ENCODE data around the gene PTGFRN. TPM values are rescaled to one million over a fixed set of nuclear protein-coding genes. Genes with fewer than 3 reads are reported as not detected.
A peak's percentile ranks its signal among the peaks of the same experiment; 100 is the strongest.

The PTGFRN gene
- total RNA-seq, 1 donor from 2014 or later = 38.0 TPM

DNA sequence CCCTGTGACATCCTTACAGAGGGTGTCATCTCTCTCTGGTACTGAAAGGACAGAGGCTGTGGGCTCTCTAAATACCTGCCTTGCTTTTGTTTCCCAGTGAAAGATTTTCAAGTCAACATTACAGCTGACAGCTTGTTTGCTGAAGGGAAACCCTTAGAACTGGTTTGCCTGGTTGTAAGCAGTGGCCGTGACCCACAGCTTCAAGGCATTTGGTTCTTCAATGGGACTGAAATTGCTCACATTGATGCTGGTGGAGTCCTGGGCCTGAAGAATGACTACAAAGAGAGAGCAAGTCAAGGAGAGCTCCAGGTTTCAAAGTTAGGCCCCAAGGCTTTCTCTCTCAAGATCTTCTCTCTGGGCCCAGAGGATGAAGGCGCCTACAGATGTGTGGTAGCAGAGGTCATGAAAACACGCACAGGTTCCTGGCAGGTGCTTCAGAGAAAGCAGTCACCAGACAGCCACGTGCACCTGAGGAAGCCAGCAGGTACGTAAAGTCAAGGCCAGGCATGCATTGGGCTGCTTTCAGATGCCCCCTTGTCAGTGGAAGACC lies 103.7 kb downstream of the PTGFRN start:
- Mint-ChIP-seq H3K27ac (no peak overlapping the region), H3K9me3 (no peaks in the 10 kb centered on the region), H3K36me3 (ENCODE audit: low read depth) (peaks cover 3% of the 10 kb centered on the region), H3K4me3 (no peak overlapping the region), H3K27me3 (ENCODE audit: insufficient read depth) (no peaks in the 10 kb centered on the region), H3K4me1 (ENCODE audit: low read depth) (peaks cover 58% of the 10 kb centered on the region)
- DNase-seq (ENCODE audit: low spot score) = no peak
- intact Hi-C loops (cut with micrococcal nuclease) = no loop called here

DNA sequence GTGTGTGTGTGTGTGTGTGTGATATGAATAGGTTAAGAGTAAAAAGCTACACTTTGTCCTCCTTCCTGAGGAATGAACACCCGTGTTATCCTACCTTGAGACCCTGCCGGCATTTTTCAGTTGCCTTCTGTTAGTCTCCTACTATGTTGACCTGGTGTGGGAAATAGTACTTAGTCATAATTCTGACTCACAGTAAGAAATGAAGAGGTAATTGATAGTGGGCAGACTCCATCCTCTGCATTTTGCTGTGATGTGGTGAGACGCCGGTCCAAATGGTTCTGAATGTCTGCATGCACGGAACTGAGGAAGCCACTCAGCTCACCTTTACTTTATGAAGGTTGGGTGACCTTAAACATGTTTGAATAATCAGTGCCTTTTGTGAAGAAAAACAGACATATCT lies 104.5 kb downstream of the PTGFRN start:
- no peaks in the 10 kb centered on the region for H3K9me3 Mint-ChIP-seq
- peaks cover 53% of the 10 kb centered on the region for H3K4me1 Mint-ChIP-seq (ENCODE audit: low read depth)
- DNase-seq (ENCODE audit: low spot score) = no peak
- no peaks in the 10 kb centered on the region for H3K36me3 Mint-ChIP-seq (ENCODE audit: low read depth)
- intact Hi-C loops (cut with micrococcal nuclease) = loop anchor here (2.0 kb wide), 1 partner anchor 13 kb away; the partner anchor contains the start of gene CD101
- H3K4me3 Mint-ChIP-seq = no peak overlapping the region
- no peak overlapping the region for H3K27ac Mint-ChIP-seq
- no peaks in the 10 kb centered on the region for H3K27me3 Mint-ChIP-seq (ENCODE audit: insufficient read depth)

- H3K9me3 Mint-ChIP-seq = no peaks in the 10 kb centered on the region
- H3K4me1 Mint-ChIP-seq (ENCODE audit: low read depth) = peaks cover 46% of the 10 kb centered on the region
- peaks cover 3% of the 10 kb centered on the region for H3K36me3 Mint-ChIP-seq (ENCODE audit: low read depth)
- no peak overlapping the region for H3K4me3 Mint-ChIP-seq
- intact Hi-C loops (cut with micrococcal nuclease) = loop anchor here (2.0 kb wide), 1 partner anchor 15 kb away; the partner anchor contains the start of gene CD101
- no peak for DNase-seq (ENCODE audit: low spot score)
- H3K27ac Mint-ChIP-seq = no peak overlapping the region
- H3K27me3 Mint-ChIP-seq (ENCODE audit: insufficient read depth) = no peaks in the 10 kb centered on the region
These were observed 106.0 kb downstream of the PTGFRN start for GRCh38 chr1:117015724-117016123.

DNA sequence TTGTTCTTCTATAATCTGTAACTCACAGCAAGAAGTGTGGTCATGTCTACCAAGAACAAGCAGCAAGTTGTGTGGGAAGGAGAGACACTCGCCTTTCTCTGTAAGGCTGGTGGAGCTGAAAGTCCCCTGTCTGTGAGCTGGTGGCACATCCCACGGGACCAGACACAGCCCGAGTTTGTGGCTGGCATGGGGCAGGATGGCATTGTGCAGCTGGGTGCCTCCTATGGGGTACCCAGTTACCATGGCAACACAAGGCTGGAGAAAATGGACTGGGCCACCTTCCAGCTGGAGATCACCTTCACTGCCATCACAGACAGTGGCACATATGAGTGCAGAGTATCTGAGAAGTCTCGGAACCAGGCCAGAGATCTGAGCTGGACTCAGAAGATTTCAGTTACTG lies 107.3 kb downstream of the PTGFRN start:
- no peaks in the 10 kb centered on the region for H3K9me3 Mint-ChIP-seq

GRCh38 chr1:117017648-117018047 lies 107.9 kb downstream of the PTGFRN start:
- peaks cover 46% of the 10 kb centered on the region for H3K4me1 Mint-ChIP-seq (ENCODE audit: low read depth)
- intact Hi-C loops (cut with micrococcal nuclease) = no loop called here

More for the DNA sequence above, 107.3 kb downstream of the PTGFRN start:
- no peak overlapping the region for H3K4me3 Mint-ChIP-seq
- peaks cover 3% of the 10 kb centered on the region for H3K36me3 Mint-ChIP-seq (ENCODE audit: low read depth)
- H3K27me3 Mint-ChIP-seq (ENCODE audit: insufficient read depth) = no peaks in the 10 kb centered on the region
- H3K27ac Mint-ChIP-seq = no peak overlapping the region
- peaks cover 46% of the 10 kb centered on the region for H3K4me1 Mint-ChIP-seq (ENCODE audit: low read depth)
- no peak for DNase-seq (ENCODE audit: low spot score)
- intact Hi-C loops (cut with micrococcal nuclease) = no loop called here

GRCh38 chr1:117020526-117021156 lies 110.9 kb downstream of the PTGFRN start:
- intact Hi-C loops (cut with micrococcal nuclease) = no loop called here
- DNase-seq (ENCODE audit: low spot score) = no peak
- no peak overlapping the region for H3K27ac Mint-ChIP-seq
- no peak overlapping the region for H3K4me3 Mint-ChIP-seq
- peaks cover 3% of the 10 kb centered on the region for H3K27me3 Mint-ChIP-seq (ENCODE audit: insufficient read depth)
- peaks cover 24% of the 10 kb centered on the region for H3K4me1 Mint-ChIP-seq (ENCODE audit: low read depth)
- H3K9me3 Mint-ChIP-seq = no peaks in the 10 kb centered on the region
- H3K36me3 Mint-ChIP-seq (ENCODE audit: low read depth) = peaks cover 3% of the 10 kb centered on the region

More at GRCh38 chr1:117017648-117018047, 107.9 kb downstream of the PTGFRN start:
- no peaks in the 10 kb centered on the region for H3K27me3 Mint-ChIP-seq (ENCODE audit: insufficient read depth)
- DNase-seq (ENCODE audit: low spot score) = no peak
- H3K27ac Mint-ChIP-seq = no peak overlapping the region
- no peak overlapping the region for H3K4me3 Mint-ChIP-seq
- peaks cover 3% of the 10 kb centered on the region for H3K36me3 Mint-ChIP-seq (ENCODE audit: low read depth)
- H3K9me3 Mint-ChIP-seq = no peaks in the 10 kb centered on the region

- intact Hi-C loops (cut with micrococcal nuclease) = no loop called here
- H3K4me3 Mint-ChIP-seq = no peak overlapping the region
- DNase-seq (ENCODE audit: low spot score) = no peak
- H3K27me3 Mint-ChIP-seq (ENCODE audit: insufficient read depth) = peaks cover 3% of the 10 kb centered on the region
- H3K27ac Mint-ChIP-seq = no peak overlapping the region
- peaks cover 12% of the 10 kb centered on the region for H3K4me1 Mint-ChIP-seq (ENCODE audit: low read depth)
- peaks cover 3% of the 10 kb centered on the region for H3K36me3 Mint-ChIP-seq (ENCODE audit: low read depth)
- H3K9me3 Mint-ChIP-seq = no peaks in the 10 kb centered on the region
These were observed 112.4 kb downstream of the PTGFRN start for GRCh38 chr1:117022114-117022513.

- Mint-ChIP-seq H3K4me1 (ENCODE audit: low read depth) (peaks cover 5% of the 10 kb centered on the region), H3K4me3 (no peak overlapping the region), H3K27ac (no peak overlapping the region), H3K27me3 (ENCODE audit: insufficient read depth) (peaks cover 3% of the 10 kb centered on the region), H3K9me3 (no peaks in the 10 kb centered on the region), H3K36me3 (ENCODE audit: low read depth) (no peaks in the 10 kb centered on the region)
- no peak for DNase-seq (ENCODE audit: low spot score)
- intact Hi-C loops (cut with micrococcal nuclease) = no loop called here
These were observed 115.9 kb downstream of the PTGFRN start for GRCh38 chr1:117025568-117025967.

DNA sequence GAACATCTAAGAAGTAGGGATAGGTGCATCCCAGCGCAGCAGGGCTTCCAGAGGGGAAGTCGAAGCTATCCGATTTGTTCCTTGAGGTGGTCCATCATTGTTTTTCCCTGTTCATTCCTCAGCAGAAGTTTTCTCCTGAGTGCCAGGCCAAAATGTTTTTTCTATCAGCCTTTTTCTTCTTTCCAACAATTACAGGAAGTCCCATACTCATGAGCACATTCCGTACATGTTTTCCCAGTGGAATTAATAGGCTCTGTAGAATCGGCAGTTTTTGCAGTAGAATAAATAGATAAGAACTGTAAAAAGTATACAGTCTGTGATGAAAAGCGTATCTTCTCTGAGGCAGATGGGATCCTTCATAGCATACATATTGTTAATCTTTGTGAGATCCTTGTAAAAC lies 116.6 kb downstream of the PTGFRN start:
- DNase-seq (ENCODE audit: low spot score) = no peak
- no peaks in the 10 kb centered on the region for H3K9me3 Mint-ChIP-seq
- H3K36me3 Mint-ChIP-seq (ENCODE audit: low read depth) = no peaks in the 10 kb centered on the region
- peaks cover 3% of the 10 kb centered on the region for H3K27me3 Mint-ChIP-seq (ENCODE audit: insufficient read depth)
- intact Hi-C loops (cut with micrococcal nuclease) = no loop called here
- H3K4me3 Mint-ChIP-seq = no peak overlapping the region
- no peak overlapping the region for H3K27ac Mint-ChIP-seq
- peaks cover 5% of the 10 kb centered on the region for H3K4me1 Mint-ChIP-seq (ENCODE audit: low read depth)

DNA sequence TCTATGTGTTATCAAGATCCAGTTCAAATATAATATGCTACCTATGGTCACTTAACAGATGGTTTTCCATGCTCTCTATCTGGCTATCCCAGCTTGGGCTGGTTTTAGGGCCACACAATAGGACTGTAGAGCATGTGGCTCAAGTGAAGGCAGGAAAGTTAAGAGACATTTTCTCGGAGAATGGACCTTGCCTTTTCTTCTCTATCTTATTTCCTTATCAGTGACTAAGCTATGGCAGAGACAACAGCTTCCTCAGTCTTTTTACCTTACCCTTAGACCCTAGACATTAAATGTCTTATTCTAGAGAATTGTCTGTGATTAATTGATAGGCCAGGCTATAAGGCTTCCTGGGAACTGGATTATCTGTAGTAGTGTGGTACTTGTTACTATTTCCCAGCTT lies 120.0 kb downstream of the PTGFRN start:
- H3K27me3 Mint-ChIP-seq (ENCODE audit: insufficient read depth) = no peaks in the 10 kb centered on the region

DNA sequence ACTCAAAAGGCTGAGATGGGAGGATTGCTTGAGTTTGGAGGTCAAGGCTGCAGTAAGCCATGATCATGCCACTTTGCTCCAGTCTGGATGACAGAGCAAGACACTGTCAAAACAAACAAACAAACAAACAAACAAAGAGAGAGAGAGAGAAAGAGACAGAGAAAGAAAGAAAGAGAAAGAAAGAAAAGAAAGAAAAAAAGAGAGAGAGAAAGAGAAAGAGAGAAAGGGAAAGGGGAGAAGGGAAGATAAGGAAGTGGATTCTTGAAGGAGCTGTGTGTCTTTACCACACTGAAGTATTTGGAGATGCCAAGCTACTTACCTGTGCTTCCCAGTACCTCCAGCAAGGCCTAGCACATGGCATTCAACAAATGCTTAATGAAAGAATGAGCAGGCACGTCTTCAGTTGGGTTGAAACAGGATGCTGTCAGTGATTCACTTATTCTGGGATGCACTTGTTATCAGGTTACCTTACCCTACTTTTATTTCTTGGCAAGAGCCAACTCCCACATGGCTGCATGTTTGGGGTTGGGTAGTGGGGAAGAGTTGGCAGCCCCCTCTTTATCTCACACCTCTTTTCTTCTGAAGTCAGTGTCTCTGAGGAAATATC lies 120.7 kb downstream of the PTGFRN start:
- Mint-ChIP-seq H3K27me3 (ENCODE audit: insufficient read depth) (no peaks in the 10 kb centered on the region), H3K4me1 (ENCODE audit: low read depth) (peaks cover 5% of the 10 kb centered on the region), H3K36me3 (ENCODE audit: low read depth) (no peaks in the 10 kb centered on the region), H3K9me3 (no peaks in the 10 kb centered on the region), H3K27ac (peak overlapping the region; percentile 41), H3K4me3 (no peak overlapping the region)
- intact Hi-C loops (cut with micrococcal nuclease) = no loop called here
- no peak for DNase-seq (ENCODE audit: low spot score)

More for the DNA sequence above, 120.0 kb downstream of the PTGFRN start:
- Mint-ChIP-seq H3K27ac (no peak overlapping the region), H3K9me3 (no peaks in the 10 kb centered on the region), H3K36me3 (ENCODE audit: low read depth) (no peaks in the 10 kb centered on the region), H3K4me3 (no peak overlapping the region), H3K4me1 (ENCODE audit: low read depth) (peaks cover 5% of the 10 kb centered on the region)
- no peak for DNase-seq (ENCODE audit: low spot score)
- intact Hi-C loops (cut with micrococcal nuclease) = no loop called here

- no peak overlapping the region for H3K4me3 Mint-ChIP-seq
- H3K9me3 Mint-ChIP-seq = no peaks in the 10 kb centered on the region
- H3K27me3 Mint-ChIP-seq (ENCODE audit: insufficient read depth) = no peaks in the 10 kb centered on the region
- H3K4me1 Mint-ChIP-seq (ENCODE audit: low read depth) = peaks cover 5% of the 10 kb centered on the region
- DNase-seq (ENCODE audit: low spot score) = no peak
- H3K36me3 Mint-ChIP-seq (ENCODE audit: low read depth) = no peaks in the 10 kb centered on the region
- no peak overlapping the region for H3K27ac Mint-ChIP-seq
- intact Hi-C loops (cut with micrococcal nuclease) = no loop called here
These were observed 122.5 kb downstream of the PTGFRN start for GRCh38 chr1:117032266-117032665.

DNA sequence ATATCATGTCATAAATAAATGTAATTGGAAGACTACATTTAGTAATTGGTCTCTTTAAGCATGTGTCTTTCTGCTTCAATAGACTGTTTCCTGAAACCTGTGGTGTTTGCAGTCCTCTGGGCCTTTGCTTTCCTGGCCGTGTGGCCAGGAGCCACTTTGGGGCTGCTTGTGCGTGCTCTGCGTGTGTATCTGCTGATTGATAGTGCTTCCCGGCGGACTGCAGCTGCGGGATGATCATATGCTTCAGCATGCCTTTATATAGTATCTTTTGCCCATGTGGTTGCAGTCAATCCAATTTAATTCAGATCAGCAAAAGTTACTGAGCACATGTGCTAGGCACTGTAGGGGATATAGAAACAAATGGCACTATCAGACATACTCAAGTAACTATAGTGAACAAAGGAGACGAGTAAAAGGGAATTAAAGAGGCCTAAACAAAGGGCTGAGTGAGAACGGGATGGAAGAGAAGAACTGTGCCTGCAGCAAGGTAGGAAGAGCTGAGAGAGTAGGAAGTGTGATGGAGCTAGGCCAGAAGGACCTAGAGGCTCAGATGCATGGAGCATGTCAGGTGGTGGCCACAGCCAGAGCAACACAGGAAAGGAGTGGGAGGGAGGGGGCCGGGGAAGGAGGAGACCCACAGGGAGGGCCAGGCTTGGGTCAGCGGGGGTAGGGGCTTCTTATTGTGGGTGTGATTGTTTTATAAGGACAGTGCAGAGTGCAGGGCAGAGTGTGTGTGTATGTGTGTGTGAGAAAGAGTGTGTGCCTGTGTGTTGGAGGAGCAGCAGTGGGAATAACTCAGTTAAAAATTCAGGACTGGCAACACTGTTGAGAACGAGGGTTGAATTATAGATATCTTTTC lies 123.2 kb downstream of the PTGFRN start:
- Mint-ChIP-seq H3K9me3 (no peaks in the 10 kb centered on the region), H3K27me3 (ENCODE audit: insufficient read depth) (no peaks in the 10 kb centered on the region), H3K4me3 (no peak overlapping the region), H3K36me3 (ENCODE audit: low read depth) (no peaks in the 10 kb centered on the region), H3K27ac (no peak overlapping the region), H3K4me1 (ENCODE audit: low read depth) (peaks cover 5% of the 10 kb centered on the region)
- intact Hi-C loops (cut with micrococcal nuclease) = no loop called here
- no peak for DNase-seq (ENCODE audit: low spot score)
